ENCODE measurements around the gene THSD4. TPM values are rescaled to one million over a fixed set of nuclear protein-coding genes. Genes with fewer than 3 reads are reported as not detected.
"Not testable (repeated sequence)": the region's sequence is repeated elsewhere in the genome, so short reads cannot be mapped to it uniquely, and the experiment has no call there.

THSD4 gene
- total RNA-seq, 4 donors from 2014 or later = 23.0 to 68.5 (median 48.6) TPM

DNA sequence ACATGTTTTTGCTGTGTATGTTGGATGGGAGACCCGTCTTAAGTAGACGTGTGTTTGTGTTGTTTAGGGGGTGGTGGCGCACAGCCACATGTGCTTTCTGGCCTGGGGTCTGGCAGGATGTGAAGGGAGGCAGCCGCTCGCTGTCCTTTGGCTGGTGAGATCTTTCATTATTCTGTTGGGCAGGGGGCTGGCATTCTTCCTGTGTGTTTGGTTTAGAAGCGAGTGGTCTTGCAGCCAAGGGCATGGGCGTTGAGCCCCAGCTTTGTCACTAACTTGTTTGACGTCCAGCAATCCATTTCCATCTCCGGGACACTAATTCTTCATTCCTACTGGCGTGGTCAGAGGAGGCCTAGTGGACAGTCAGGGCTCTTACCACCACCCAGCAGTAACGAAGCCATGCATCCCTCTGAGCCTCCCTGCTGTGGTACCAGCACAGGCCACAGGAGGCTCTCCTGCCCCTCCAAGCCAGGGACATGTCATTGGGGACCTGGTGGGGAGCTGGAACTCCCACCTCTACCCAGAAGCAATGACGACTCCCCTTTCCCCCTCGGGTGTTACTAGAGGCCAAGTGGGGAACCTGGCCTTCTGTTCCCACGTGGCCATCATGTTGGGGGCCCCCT is 10.7 kb downstream of the THSD4 start:
- Histone ChIP-seq H3K27ac (peak overlapping the region in 1 of 3 donors; percentile 57), H3K4me1 (peaks cover 26 to 41% of the 10 kb centered on the region in 2 donors), H3K36me3 (no peaks in the 10 kb centered on the region), H3K4me3 (replicated peaks in 1 of 3) (no peak overlapping the region), H3K27me3 (no peaks in the 10 kb centered on the region), H3K9me3 (no peaks in the 10 kb centered on the region)
- WGBS, 2 donors = 80 to 86% methylated on average over 14 of the region's 14 CpGs
- no peak for TF ChIP-seq POLR2A (IDR thresholded peaks at IDR 0.05)
- TF ChIP-seq, protein P1, sequence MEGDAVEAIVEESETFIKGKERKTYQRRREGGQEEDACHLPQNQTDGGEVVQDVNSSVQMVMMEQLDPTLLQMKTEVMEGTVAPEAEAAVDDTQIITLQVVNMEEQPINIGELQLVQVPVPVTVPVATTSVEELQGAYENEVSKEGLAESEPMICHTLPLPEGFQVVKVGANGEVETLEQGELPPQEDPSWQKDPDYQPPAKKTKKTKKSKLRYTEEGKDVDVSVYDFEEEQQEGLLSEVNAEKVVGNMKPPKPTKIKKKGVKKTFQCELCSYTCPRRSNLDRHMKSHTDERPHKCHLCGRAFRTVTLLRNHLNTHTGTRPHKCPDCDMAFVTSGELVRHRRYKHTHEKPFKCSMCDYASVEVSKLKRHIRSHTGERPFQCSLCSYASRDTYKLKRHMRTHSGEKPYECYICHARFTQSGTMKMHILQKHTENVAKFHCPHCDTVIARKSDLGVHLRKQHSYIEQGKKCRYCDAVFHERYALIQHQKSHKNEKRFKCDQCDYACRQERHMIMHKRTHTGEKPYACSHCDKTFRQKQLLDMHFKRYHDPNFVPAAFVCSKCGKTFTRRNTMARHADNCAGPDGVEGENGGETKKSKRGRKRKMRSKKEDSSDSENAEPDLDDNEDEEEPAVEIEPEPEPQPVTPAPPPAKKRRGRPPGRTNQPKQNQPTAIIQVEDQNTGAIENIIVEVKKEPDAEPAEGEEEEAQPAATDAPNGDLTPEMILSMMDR (IDR thresholded peaks at IDR 0.05) = peak in 2 of 6 experiments; percentile 14 to 32
- no peak for DNase-seq
- intact Hi-C loops (cut with DNase I) = no loop called here

DNA sequence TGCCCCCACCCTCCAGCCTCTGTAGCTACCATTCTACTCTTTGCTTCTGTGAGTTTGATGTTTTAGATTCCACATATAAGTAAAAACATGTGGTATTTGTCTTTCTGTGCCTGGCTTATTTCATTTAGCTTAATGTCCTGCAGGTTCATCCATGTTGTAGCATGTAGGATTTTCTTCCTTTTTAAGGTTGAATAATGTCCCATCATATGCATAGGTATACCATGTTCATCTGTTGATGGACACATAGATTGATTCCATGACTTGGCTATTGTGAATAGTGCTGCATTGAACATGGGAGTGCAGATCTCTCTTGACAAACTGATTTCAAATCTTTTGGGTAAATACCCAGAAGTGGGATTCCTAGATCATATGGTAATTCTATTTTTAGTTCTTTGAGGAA is 11.8 kb downstream of the THSD4 start:
- H3K9me3 ChIP-seq = no peaks in the 10 kb centered on the region
- H3K27ac ChIP-seq = no peak overlapping the region
- no peaks in the 10 kb centered on the region for H3K36me3 ChIP-seq
- H3K4me3 ChIP-seq (replicated peaks in 1 of 3) = no peak overlapping the region
- H3K27me3 ChIP-seq = no peaks in the 10 kb centered on the region
- H3K4me1 ChIP-seq = peaks cover 19 to 30% of the 10 kb centered on the region in 2 donors
- intact Hi-C loops (cut with DNase I) = no loop called here
- TF ChIP-seq POLR2A (IDR thresholded peaks at IDR 0.05) = no peak
- no peak for DNase-seq

DNA sequence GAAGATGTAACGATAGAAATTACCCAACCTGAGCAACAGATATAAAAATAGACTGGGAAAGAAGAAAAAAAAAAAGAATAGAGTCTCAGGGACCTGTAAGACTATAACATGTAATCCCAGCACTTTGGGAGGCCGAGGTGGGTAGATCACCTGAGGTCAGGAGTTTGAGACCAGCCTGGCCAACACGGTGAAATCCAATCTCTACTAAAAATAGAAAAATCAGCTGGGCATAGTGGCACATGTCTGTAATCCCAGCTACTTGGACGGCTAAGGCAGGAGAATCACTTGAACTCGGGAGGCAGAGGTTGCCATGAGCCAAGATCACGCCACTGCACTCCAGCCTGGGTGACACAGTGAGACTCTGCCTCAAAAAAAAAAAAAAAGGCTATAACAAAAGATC is 12.9 kb downstream of the THSD4 start:
- DNase-seq; H3K36me3 ChIP-seq; intact Hi-C loops (cut with DNase I); H3K9me3 ChIP-seq; H3K27ac ChIP-seq; H3K4me3 ChIP-seq (replicated peaks in 1 of 3); H3K27me3 ChIP-seq: not testable (repeated sequence)
- peaks cover 9 to 19% of the 10 kb centered on the region in 2 donors for H3K4me1 ChIP-seq
- WGBS, 2 donors = 74 to 91% methylated on average over 6 of the region's 6 CpGs

DNA sequence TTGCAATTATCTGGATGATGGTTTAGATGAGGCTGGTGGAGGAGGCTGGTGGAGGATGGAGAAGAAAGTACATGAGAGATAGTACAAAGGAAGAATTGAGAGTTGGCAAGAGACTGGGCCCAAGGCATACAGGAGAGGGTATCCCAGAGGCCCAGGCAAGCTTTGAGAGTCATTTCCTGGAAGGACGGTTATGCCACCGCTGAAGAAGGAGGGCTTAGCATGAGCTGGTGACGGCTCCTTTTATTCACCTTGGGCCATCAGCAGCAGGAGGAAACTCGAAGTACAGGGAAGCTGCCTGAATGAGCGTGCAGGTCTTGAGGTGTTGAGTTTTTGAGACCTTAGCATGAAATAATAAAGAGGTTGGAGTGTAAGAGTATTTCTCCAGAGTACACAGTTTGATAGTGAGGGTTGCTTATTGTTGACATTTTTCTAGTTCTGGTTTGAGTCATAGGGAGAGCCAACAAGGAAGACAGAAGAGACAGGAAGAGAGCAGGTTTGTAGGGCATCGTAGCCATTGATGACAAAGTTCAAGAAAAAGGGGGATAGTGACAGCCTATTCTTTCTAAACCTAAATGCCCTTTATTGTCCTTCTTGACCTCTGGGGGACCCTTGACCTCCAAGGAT is 13.8 kb downstream of the THSD4 start:
- Histone ChIP-seq H3K27me3 (no peaks in the 10 kb centered on the region), H3K4me3 (replicated peaks in 1 of 3) (no peak overlapping the region), H3K36me3 (no peaks in the 10 kb centered on the region), H3K9me3 (no peaks in the 10 kb centered on the region), H3K4me1 (peaks cover 5 to 16% of the 10 kb centered on the region in 2 donors), H3K27ac (no peak overlapping the region)
- no peak for TF ChIP-seq POLR2A (IDR thresholded peaks at IDR 0.05)
- TF ChIP-seq, protein P1 (IDR thresholded peaks at IDR 0.05) = no peak
- WGBS, 2 donors = 90 to 91% methylated on average over 6 of the region's 6 CpGs
- intact Hi-C loops (cut with DNase I) = no loop called here
- DNase-seq = no peak

DNA sequence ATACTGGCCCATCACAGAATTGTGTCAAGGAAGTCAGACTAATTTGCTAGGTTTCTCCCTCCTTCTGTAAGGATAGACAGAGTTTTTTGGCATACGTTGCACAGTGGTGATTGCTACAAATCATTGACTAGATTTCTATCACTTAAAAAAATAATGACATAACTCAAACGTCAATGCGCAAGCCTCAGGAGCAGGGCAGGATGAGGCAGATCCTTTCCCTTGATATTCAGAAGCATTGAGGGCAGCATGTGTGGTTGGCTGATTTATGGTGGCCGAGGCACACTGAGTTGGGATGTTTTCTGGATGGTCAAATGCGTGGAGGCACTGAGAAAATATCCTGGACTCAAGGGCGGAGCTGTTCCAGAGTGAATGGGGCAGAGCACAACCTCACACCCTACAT is 14.4 kb downstream of the THSD4 start:
- Histone ChIP-seq H3K4me1 (peaks cover 5 to 15% of the 10 kb centered on the region in 2 donors), H3K27me3 (no peaks in the 10 kb centered on the region), H3K9me3 (no peaks in the 10 kb centered on the region), H3K27ac (no peak overlapping the region), H3K4me3 (replicated peaks in 1 of 3) (no peak overlapping the region), H3K36me3 (no peaks in the 10 kb centered on the region)
- intact Hi-C loops (cut with DNase I) = no loop called here
- WGBS, 2 donors = 83 to 85% methylated on average over 6 of the region's 6 CpGs
- TF ChIP-seq POLR2A (IDR thresholded peaks at IDR 0.05) = no peak
- TF ChIP-seq, protein P1 (IDR thresholded peaks at IDR 0.05) = no peak
- no peak for DNase-seq

DNA sequence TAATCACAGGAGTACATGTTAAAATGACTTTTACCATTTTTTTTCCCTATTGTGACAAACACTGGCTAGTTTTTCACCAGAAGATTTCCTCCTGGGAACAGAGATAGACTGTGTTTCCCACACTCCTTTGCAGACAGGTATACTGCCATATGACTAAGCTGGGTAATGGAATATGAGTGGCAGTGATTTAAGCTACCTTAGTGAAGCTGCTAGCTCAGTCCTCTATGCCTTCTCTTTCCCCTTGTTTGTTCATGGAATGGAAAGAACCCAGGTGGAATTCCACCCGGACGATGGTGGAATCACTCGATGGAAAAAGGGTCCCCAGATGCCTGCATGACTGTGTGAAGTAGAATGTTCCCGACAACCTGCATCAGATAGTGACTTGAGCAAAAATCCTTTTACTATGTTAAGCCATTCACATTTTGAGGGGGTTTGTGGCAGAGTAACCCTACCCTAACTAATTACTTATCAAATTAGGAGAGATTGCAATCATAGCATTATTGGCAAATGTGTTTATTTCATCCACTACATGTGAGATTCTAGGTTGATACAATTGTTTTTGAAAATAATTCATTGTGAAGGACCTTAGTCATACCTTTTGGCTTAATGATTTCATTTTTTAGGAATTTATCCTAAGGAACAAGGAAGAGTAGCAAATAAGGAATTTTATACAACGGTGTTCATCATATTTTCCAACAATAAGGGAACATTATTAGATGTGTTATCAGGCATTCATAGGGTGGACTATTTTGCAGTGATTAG is 16.5 kb downstream of the THSD4 start:
- H3K9me3 ChIP-seq = no peaks in the 10 kb centered on the region
- no peak overlapping the region for H3K27ac ChIP-seq
- 91 to 96% methylated on average over 5 of the region's 5 CpGs for WGBS, 2 donors
- H3K36me3 ChIP-seq = no peaks in the 10 kb centered on the region
- peaks cover 5 to 8% of the 10 kb centered on the region in 2 donors for H3K4me1 ChIP-seq
- TF ChIP-seq POLR2A (IDR thresholded peaks at IDR 0.05) = no peak
- TF ChIP-seq, protein P1 (IDR thresholded peaks at IDR 0.05) = no peak
- H3K4me3 ChIP-seq (replicated peaks in 1 of 3) = no peak overlapping the region
- intact Hi-C loops (cut with DNase I) = no loop called here
- DNase-seq = no peak
- no peaks in the 10 kb centered on the region for H3K27me3 ChIP-seq

Data from thyroid gland (tissue), 4 donors.